Measurements from ENCODE around the gene OR8B12.
A peak's percentile ranks its signal among the peaks of the same experiment; 100 is the strongest.

The OR8B12 gene

GRCh38 chr11:124543554-124543953 lies at the start of gene OR8B12:
OR8B12 (minus strand) TSS chr11:124543654; CDS start chr11:124543654, 0 bp downstream.
- no peak for DNase-seq (ENCODE audit: low spot score)

- no peak for DNase-seq (ENCODE audit: low spot score)
Measured at GRCh38 chr11:124592627-124593026, 49.2 kb upstream of the OR8B12 start.

GRCh38 chr11:124591430-124591829 lies 48.0 kb upstream of the OR8B12 start:
- DNase-seq (ENCODE audit: low spot score): no peak

GRCh38 chr11:124586238-124586860 lies 42.9 kb upstream of the OR8B12 start:
- peak; percentile 5 for DNase-seq (ENCODE audit: low spot score)

- no peak for DNase-seq (ENCODE audit: low spot score)
Measured at GRCh38 chr11:124584681-124585372, 41.4 kb upstream of the OR8B12 start.

- DNase-seq (ENCODE audit: low spot score): no peak
Measured at GRCh38 chr11:124583781-124584180, 40.3 kb upstream of the OR8B12 start.

- no peak for DNase-seq (ENCODE audit: low spot score)
Measured at GRCh38 chr11:124582565-124582964, 39.1 kb upstream of the OR8B12 start.

- no peak for DNase-seq (ENCODE audit: low spot score)
Measured at GRCh38 chr11:124581817-124582216, 38.4 kb upstream of the OR8B12 start.

- DNase-seq (ENCODE audit: low spot score): no peak
Measured at GRCh38 chr11:124578761-124579160, 35.3 kb upstream of the OR8B12 start.

GRCh38 chr11:124577716-124578427 lies 34.4 kb upstream of the OR8B12 start:
- DNase-seq (ENCODE audit: low spot score): no peak

- no peak for DNase-seq (ENCODE audit: low spot score)
Measured at GRCh38 chr11:124570160-124570559, 26.7 kb upstream of the OR8B12 start.

- DNase-seq (ENCODE audit: low spot score): no peak
Measured at GRCh38 chr11:124569697-124570096, 26.2 kb upstream of the OR8B12 start, which contains the start of gene OR8A1. OR8A1 (plus strand) TSS chr11:124569997; CDS start chr11:124570120, 123 bp downstream.

GRCh38 chr11:124556828-124557227 lies 13.4 kb upstream of the OR8B12 start:
- DNase-seq (ENCODE audit: low spot score): no peak

- no peak for DNase-seq (ENCODE audit: low spot score)
Measured at GRCh38 chr11:124551987-124552386, 8.5 kb upstream of the OR8B12 start.

- DNase-seq (ENCODE audit: low spot score): no peak
Measured at GRCh38 chr11:124551189-124551588, 7.7 kb upstream of the OR8B12 start.

GRCh38 chr11:124543145-124543544 lies 309 bp downstream of the OR8B12 start:
- DNase-seq (ENCODE audit: low spot score): no peak

GRCh38 chr11:124541204-124541603 lies 2.2 kb downstream of the OR8B12 start:
- DNase-seq (ENCODE audit: low spot score): no peak

GRCh38 chr11:124538019-124538418 lies 5.4 kb downstream of the OR8B12 start:
- DNase-seq (ENCODE audit: low spot score): no peak

GRCh38 chr11:124536520-124536919 lies 6.9 kb downstream of the OR8B12 start:
- DNase-seq (ENCODE audit: low spot score): peak; percentile 12

- DNase-seq (ENCODE audit: low spot score): no peak
Measured at GRCh38 chr11:124535552-124536232, 7.8 kb downstream of the OR8B12 start.

GRCh38 chr11:124534051-124534450 lies 9.4 kb downstream of the OR8B12 start:
- no peak for DNase-seq (ENCODE audit: low spot score)

GRCh38 chr11:124533626-124534025 lies 9.8 kb downstream of the OR8B12 start:
- DNase-seq (ENCODE audit: low spot score): no peak

- DNase-seq (ENCODE audit: low spot score): no peak
Measured at GRCh38 chr11:124520550-124520854, 23.0 kb downstream of the OR8B12 start.
